Gastroesophageal sphincter (tissue), 4 donors: ENCODE results near the gene TNNT2. TPM values are rescaled to one million over a fixed set of nuclear protein-coding genes. Genes with fewer than 3 reads are reported as not detected.

Experiments used
- ATAC-seq: fragments of 150-250 bp; one replicate; pipeline ENCODE4 v1.9.1; 2016; ENCODE audit warnings: mild to moderate bottlenecking, moderate library complexity
- H3K27ac ChIP-seq, 4 donors: fragments of 200-600 bp; sonication (generic) in 3 of 4; 1 replicate in 3 of 4; 2 replicates in 1 of 4; pipeline ENCODE4 v1.5.1; 2016 to 2019
- H3K27me3 ChIP-seq: fragments of 200-600 bp; sonication (generic); one replicate; pipeline ENCODE4 v1.5.1; 2019
- H3K36me3 ChIP-seq, 2 donors: fragments of 200-600 bp; sonication (generic); one replicate each; pipeline ENCODE4 v1.5.1; 2019; ENCODE audit warnings: control low read depth in 1 of 2
- H3K4me1 ChIP-seq, 3 donors: fragments of 200-600 bp; sonication (generic); 1 replicate in 2 of 3; 2 replicates in 1 of 3; pipeline ENCODE4 v1.5.1; 2016 to 2019; ENCODE audit warnings: control low read depth in 2 of 3
- H3K4me3 ChIP-seq, 2 donors: fragments of 200-600 bp; sonication (generic); one replicate each; pipeline ENCODE4 v1.5.1; 2019; ENCODE audit warnings: mild to moderate bottlenecking in 1 of 2, moderate library complexity in 1 of 2
- H3K9me3 ChIP-seq, 3 donors: fragments of 200-600 bp; sonication (generic); one replicate each; pipeline ENCODE4 v1.5.1; 2017 to 2019; ENCODE audit warnings: control low read depth in 2 of 3
- CTCF ChIP-seq, 4 experiments: fragments of 200-600 bp in 2 of 4; fragments of 450-650 bp in 2 of 4; sonication (generic) in 1 of 4; IDR thresholded peaks; one replicate each; pipeline ENCODE4 v1.5.1; 2017 to 2019; ENCODE audit warnings: antibody characterized with exemption in 4 of 4, mild to moderate bottlenecking in 2 of 4, moderate library complexity in 2 of 4
- EP300 ChIP-seq: sonication (generic); formaldehyde crosslinking; IDR thresholded peaks from one replicate; pipeline ENCODE4 v1.6.1; 2017; ENCODE audit warnings: antibody characterized with exemption, mild to moderate bottlenecking
- POLR2A ChIP-seq, 2 donors: fragments of 450-650 bp; IDR thresholded peaks; one replicate each; pipeline ENCODE4 v1.6.1; 2017; ENCODE audit warnings: antibody characterized with exemption in 2 of 2, mild to moderate bottlenecking in 2 of 2, moderate library complexity in 1 of 2
- POLR2AphosphoS5 ChIP-seq: sonication (generic); formaldehyde crosslinking; IDR thresholded peaks from one replicate; pipeline ENCODE4 v1.6.1; 2017; ENCODE audit warnings: antibody characterized with exemption
- WGBS, 2 donors: methylation state at CpG; one replicate each; pipeline ENCODE4 v1.1.5; 2018; ENCODE audit warnings: low coverage in 1 of 2; 5-methylcytosine and 5-hydroxymethylcytosine counted together
- total RNA-seq, 4 donors: library from RNA; depleted of rRNA; stranded (reverse); fragments of >200 nt; gene quantifications; one replicate each; pipeline ENCODE4 v1.1.0, GENCODE V29; 2016

TNNT2 gene
- total RNA-seq, 4 donors from 2014 or later, result 0.47 to 0.94 (median 0.81) TPM; not detected in 1

- Histone ChIP-seq H3K27ac (no peak overlapping the region), H3K9me3 (no peaks in the 10 kb centered on the region), H3K36me3 (no peaks in the 10 kb centered on the region), H3K4me1 (peaks cover 0 to 8% (median 5%) of the 10 kb centered on the region in 3 donors), H3K4me3 (no peak overlapping the region), H3K27me3 (peaks cover 47% of the 10 kb centered on the region)
- WGBS, 2 donors, result 54 to 100% methylated on average over 1 to 5 of the region's 7 CpGs
- TF ChIP-seq POLR2A (IDR thresholded peaks at IDR 0.05) (no peak), POLR2AphosphoS5 (no peak), CTCF (IDR thresholded peaks at IDR 0.05) (no peak), EP300 (no peak)
- no peak for ATAC-seq
Measured at GRCh38 chr1:201404055-201404454, 26.6 kb upstream of the TNNT2 start.

GRCh38 chr1:201403359-201403758 lies 25.9 kb upstream of the TNNT2 start:
- TF ChIP-seq POLR2AphosphoS5, result no peak
- TF ChIP-seq CTCF (IDR thresholded peaks at IDR 0.05), result no peak
- TF ChIP-seq EP300, result no peak
- no peak for TF ChIP-seq POLR2A (IDR thresholded peaks at IDR 0.05)
- peaks cover 54% of the 10 kb centered on the region for H3K27me3 ChIP-seq
- H3K27ac ChIP-seq, result no peak overlapping the region
- H3K4me3 ChIP-seq, result no peak overlapping the region
- H3K36me3 ChIP-seq, result no peaks in the 10 kb centered on the region
- no peaks in the 10 kb centered on the region for H3K9me3 ChIP-seq
- WGBS, 2 donors, result 33 to 75% methylated on average over 1 of the region's 1 CpG
- H3K4me1 ChIP-seq, result peaks cover 0 to 11% (median 7%) of the 10 kb centered on the region in 3 donors
- no peak for ATAC-seq

- H3K9me3 ChIP-seq, result no peaks in the 10 kb centered on the region
- TF ChIP-seq EP300 (no peak), CTCF (IDR thresholded peaks at IDR 0.05) (no peak), POLR2AphosphoS5 (no peak), POLR2A (IDR thresholded peaks at IDR 0.05) (no peak)
- no peak overlapping the region for H3K4me3 ChIP-seq
- H3K36me3 ChIP-seq, result no peaks in the 10 kb centered on the region
- no peak for ATAC-seq
- H3K27ac ChIP-seq, result no peak overlapping the region
- 92% methylated on average over 2 of the region's 2 CpGs; no CpG with 5 or more reads in 1 of the 2 donors for WGBS, 2 donors
- peaks cover 70% of the 10 kb centered on the region for H3K27me3 ChIP-seq
- peaks cover 0 to 11% (median 7%) of the 10 kb centered on the region in 3 donors for H3K4me1 ChIP-seq
Measured at GRCh38 chr1:201401700-201402099, 24.2 kb upstream of the TNNT2 start.

- 33 to 94% methylated on average over 1 to 2 of the region's 2 CpGs for WGBS, 2 donors
- H3K4me1 ChIP-seq, result peaks cover 0 to 11% (median 7%) of the 10 kb centered on the region in 3 donors
- no peaks in the 10 kb centered on the region for H3K36me3 ChIP-seq
- no peaks in the 10 kb centered on the region for H3K9me3 ChIP-seq
- ATAC-seq, result no peak
- peaks cover 71% of the 10 kb centered on the region for H3K27me3 ChIP-seq
- H3K27ac ChIP-seq, result no peak overlapping the region
- no peak overlapping the region for H3K4me3 ChIP-seq
- no peak for TF ChIP-seq POLR2A (IDR thresholded peaks at IDR 0.05)
- TF ChIP-seq POLR2AphosphoS5, result no peak
- TF ChIP-seq CTCF (IDR thresholded peaks at IDR 0.05), result no peak
- TF ChIP-seq EP300, result no peak
Measured at GRCh38 chr1:201400852-201401230, 23.4 kb upstream of the TNNT2 start.

GRCh38 chr1:201400212-201400851 lies 22.9 kb upstream of the TNNT2 start:
- Histone ChIP-seq H3K27ac (no peak overlapping the region), H3K27me3 (peaks cover 70% of the 10 kb centered on the region), H3K36me3 (no peaks in the 10 kb centered on the region), H3K4me1 (peaks cover 0 to 11% (median 7%) of the 10 kb centered on the region in 3 donors), H3K4me3 (no peak overlapping the region), H3K9me3 (no peaks in the 10 kb centered on the region)
- no peak for TF ChIP-seq POLR2A (IDR thresholded peaks at IDR 0.05)
- TF ChIP-seq POLR2AphosphoS5, result no peak
- TF ChIP-seq EP300, result no peak
- TF ChIP-seq CTCF (IDR thresholded peaks at IDR 0.05), result no peak
- WGBS, 2 donors, result 90 to 95% methylated on average over 2 to 4 of the region's 11 CpGs
- no peak for ATAC-seq
